Nephron (organoid): ENCODE data around the gene USP17L26.

Experiments used
- H3K27ac Mint-ChIP-seq, 3 experiments: 2 replicates each; pipeline ENCODE4 v1.8.0; 2020; ENCODE audit warnings: mixed read lengths in 3 of 3, mild to moderate bottlenecking in 2 of 3, moderate library complexity in 1 of 3
- H3K27me3 Mint-ChIP-seq: 2 replicates; pipeline ENCODE4 v1.8.0; 2021; ENCODE audit warnings: low read depth, mild to moderate bottlenecking, moderate library complexity, mixed read lengths
- H3K36me3 Mint-ChIP-seq: 2 replicates; pipeline ENCODE4 v1.8.0; 2020; ENCODE audit warnings: low read depth, mixed read lengths
- H3K4me1 Mint-ChIP-seq: 2 replicates; pipeline ENCODE4 v1.8.0; 2020; ENCODE audit warnings: mixed read lengths
- H3K4me3 Mint-ChIP-seq, 3 experiments: 2 replicates each; pipeline ENCODE4 v1.8.0; 2020; ENCODE audit warnings: mild to moderate bottlenecking in 3 of 3, mixed read lengths in 3 of 3, moderate library complexity in 2 of 3
- H3K9me3 Mint-ChIP-seq: 2 replicates; pipeline ENCODE4 v1.8.0; 2020; ENCODE audit warnings: mixed read lengths
- CTCF ChIP-seq, 3 experiments: fragments of 200-600 bp; sonication (generic); IDR thresholded peaks; one replicate each; pipeline ENCODE4 v1.5.0; 2021; ENCODE audit warnings: antibody characterized with exemption in 3 of 3; ENCODE audit not compliant: unreplicated experiment in 3 of 3

USP17L26 gene

GRCh38 chr4:9384126-9384525 is 49.7 kb downstream of the USP17L26 start:
- TF ChIP-seq CTCF (IDR thresholded peaks at IDR 0.05; ENCODE audit: unreplicated experiment in 3 of 3): no peak
- Mint-ChIP-seq H3K9me3 (peaks cover 2% of the 10 kb centered on the region), H3K27me3 (no peaks in the 10 kb centered on the region), H3K36me3 (no peaks in the 10 kb centered on the region), H3K27ac (no peak overlapping the region), H3K4me3 (no peak overlapping the region), H3K4me1 (no peaks in the 10 kb centered on the region)
